GM23338 (cell line): ENCODE results near the gene RASIP1. TPM values are rescaled to one million over a fixed set of nuclear protein-coding genes. Genes with fewer than 3 reads are reported as not detected.

ENCODE experiments used
- ATAC-seq: fragments of 200-7000 bp; cut with Tn5 transposase; 3 replicates; pipeline ENCODE4 v1.9.1; 2020
- DNase-seq: peaks from one replicate; pipeline ENCODE4 v3.0.0-alpha.2; 2015; ENCODE audit warnings: low spot score
- H2AFZ ChIP-seq: fragments of 200-600 bp; sonication (generic); 2 replicates; pipeline ENCODE4 v1.8.0; 2016; ENCODE audit warnings: antibody characterized with exemption, mild to moderate bottlenecking, moderate library complexity
- H3F3A ChIP-seq: fragments of 200-600 bp; sonication (generic); replicated peaks from 2 replicates; pipeline ENCODE4 v1.8.0; 2017; ENCODE audit warnings: antibody characterized with exemption, mixed run types, low read depth
- H3K27ac ChIP-seq: fragments of 200-600 bp; sonication (generic); 2 replicates; pipeline ENCODE4 v1.6.1; 2016; ENCODE audit warnings: low read depth
- H3K27me3 ChIP-seq: fragments of 200-600 bp; sonication (generic); 2 replicates; pipeline ENCODE4 v1.8.0; 2016; ENCODE audit warnings: mild to moderate bottlenecking, mixed run types, moderate library complexity; ENCODE audit not compliant: insufficient read depth
- H3K36me3 ChIP-seq: fragments of 200-600 bp; sonication (generic); 2 replicates; pipeline ENCODE4 v1.8.0; 2016; ENCODE audit warnings: mild to moderate bottlenecking; ENCODE audit not compliant: insufficient read depth
- H3K4me1 ChIP-seq: fragments of 200-600 bp; sonication (generic); 2 replicates; pipeline ENCODE4 v1.8.0; 2016; ENCODE audit warnings: mild to moderate bottlenecking, moderate library complexity; ENCODE audit not compliant: insufficient read depth
- H3K4me2 ChIP-seq: fragments of 200-600 bp; sonication (generic); 2 replicates; pipeline ENCODE4 v1.7.1; 2017; ENCODE audit warnings: mixed run types
- H3K4me3 ChIP-seq: fragments of 200-600 bp; sonication (generic); 2 replicates; pipeline ENCODE4 v1.6.1; 2016; ENCODE audit warnings: mixed run types
- H3K79me2 ChIP-seq: fragments of 200-600 bp; sonication (generic); replicated peaks from 2 replicates; pipeline ENCODE4 v1.8.0; 2017; ENCODE audit warnings: mild to moderate bottlenecking; ENCODE audit not compliant: insufficient read depth
- H3K9me2 ChIP-seq: fragments of 200-600 bp; sonication (generic); 2 replicates; pipeline ENCODE4 v1.8.0; 2017; ENCODE audit not compliant: insufficient read depth
- H4K20me1 ChIP-seq: fragments of 200-600 bp; sonication (generic); replicated peaks from 2 replicates; pipeline ENCODE4 v1.8.0; 2017; ENCODE audit warnings: mild to moderate bottlenecking; ENCODE audit not compliant: insufficient read depth
- H3K27ac Mint-ChIP-seq: 2 replicates; pipeline ENCODE4 v1.8.0; 2020; ENCODE audit warnings: inconsistent platforms, mild to moderate bottlenecking, moderate library complexity, mixed read lengths
- H3K27me3 Mint-ChIP-seq: 3 replicates; pipeline ENCODE4 v1.8.0; 2022; ENCODE audit warnings: low read depth, mild to moderate bottlenecking, moderate library complexity, mixed read lengths, inconsistent platforms; ENCODE audit not compliant: insufficient read depth, poor library complexity
- H3K36me3 Mint-ChIP-seq: 3 replicates; pipeline ENCODE4 v1.8.0; 2021; ENCODE audit warnings: low read depth, mild to moderate bottlenecking, inconsistent platforms, moderate library complexity, mixed read lengths
- H3K4me1 Mint-ChIP-seq: 3 replicates; pipeline ENCODE4 v1.8.0; 2020; ENCODE audit warnings: mild to moderate bottlenecking, inconsistent platforms, mixed read lengths
- H3K4me3 Mint-ChIP-seq: 3 replicates; pipeline ENCODE4 v1.8.0; 2021; ENCODE audit warnings: moderate library complexity, mild to moderate bottlenecking, inconsistent platforms, mixed read lengths
- H3K9me3 Mint-ChIP-seq: 3 replicates; pipeline ENCODE4 v1.8.0; 2020; ENCODE audit warnings: moderate library complexity, mild to moderate bottlenecking, inconsistent platforms, mixed read lengths
- CTCF ChIP-seq, 2 experiments: fragments of 200-600 bp in 1 of 2; sonication (generic) in 1 of 2; conservative IDR thresholded peaks; 2 replicates each; pipeline versions ENCODE4 v1.5.1 to v1.6.1; 2016 to 2017; ENCODE audit warnings: antibody characterized with exemption in 2 of 2, low read depth in 2 of 2, mild to moderate bottlenecking in 2 of 2, moderate library complexity in 1 of 2
- ETS1 ChIP-seq: IDR thresholded peaks from 2 replicates; pipeline ENCODE4 v1.6.1; 2016; ENCODE audit warnings: antibody characterized with exemption
- EZH2 ChIP-seq: fragments of 200-600 bp; sonication (generic); IDR thresholded peaks from one replicate; pipeline ENCODE4 v1.8.0; 2017; ENCODE audit warnings: antibody characterized with exemption, mild to moderate bottlenecking, low read depth; ENCODE audit not compliant: unreplicated experiment
- EZH2phosphoT487 ChIP-seq: fragments of 200-600 bp; sonication (generic); IDR thresholded peaks from one replicate; pipeline ENCODE4 v1.8.1; 2018; ENCODE audit warnings: antibody characterized with exemption; ENCODE audit not compliant: unreplicated experiment
- JUNB ChIP-seq: IDR thresholded peaks from one replicate; pipeline ENCODE4 v1.6.1; 2016; ENCODE audit warnings: antibody characterized with exemption; ENCODE audit not compliant: unreplicated experiment
- NANOG ChIP-seq: IDR thresholded peaks from 2 replicates; pipeline ENCODE4 v1.6.1; 2016; ENCODE audit warnings: antibody characterized with exemption, borderline replicate concordance
- POLR2AphosphoS5 ChIP-seq: IDR thresholded peaks from 2 replicates; pipeline ENCODE4 v1.6.1; 2016; ENCODE audit warnings: antibody characterized with exemption, low read depth
- REST ChIP-seq: IDR thresholded peaks from one replicate; pipeline ENCODE4 v1.6.1; 2018; ENCODE audit warnings: antibody characterized with exemption; ENCODE audit not compliant: unreplicated experiment
- ZNF114 ChIP-seq: fragments of 250-450 bp; sonication (Bioruptor Pico); IDR thresholded peaks from 2 replicates; pipeline ENCODE4 v1.5.0; 2020; ENCODE audit warnings: mild to moderate bottlenecking, moderate library complexity
- ZNF331 ChIP-seq: fragments of 250-450 bp; sonication (Bioruptor Pico); IDR thresholded peaks from 2 replicates; pipeline ENCODE4 v1.5.0; 2020; ENCODE audit warnings: low read depth, mild to moderate bottlenecking, moderate library complexity
- ZNF462 ChIP-seq: fragments of 250-450 bp; sonication (Bioruptor Pico); IDR thresholded peaks from 2 replicates; pipeline ENCODE4 v1.5.0; 2020; ENCODE audit warnings: mild to moderate bottlenecking, moderate library complexity
- polyA plus RNA-seq: library from polyadenylated mRNA; unstranded; fragments of >200 nt; fragmentation: Nextera tagmentation; extraction: Ambion mirVana; gene quantifications from 2 replicates; pipeline ENCODE4 v1.2.1, GENCODE V29; 2016
- total RNA-seq: library from RNA; depleted of rRNA; stranded (reverse); fragments of >200 nt; shearing (Covaris generic); gene quantifications from 2 replicates; pipeline ENCODE4 v1.2.3, GENCODE V29; 2014

Gene RASIP1
- total and polyA plus RNA-seq, 2 experiments from 2014 or later: 9.2 to 14.8 TPM

GRCh38 chr19:48705431-48705830, 35.0 kb downstream of the RASIP1 start:
- no peaks in the 10 kb centered on the region for H3K9me2 ChIP-seq
- H3K4me3 ChIP-seq: no peak overlapping the region
- ATAC-seq (no peak), DNase-seq (no peak)
- H3K27me3 ChIP-seq: no peaks in the 10 kb centered on the region
- Mint-ChIP-seq H3K9me3 (peaks cover 11% of the 10 kb centered on the region), H3K27ac (no peak overlapping the region), H3K36me3 (peaks cover 36% of the 10 kb centered on the region), H3K27me3 (peaks cover 11% of the 10 kb centered on the region), H3K4me1 (peaks cover 9% of the 10 kb centered on the region), H3K4me3 (no peak overlapping the region)
- H2AFZ ChIP-seq: no peak overlapping the region
- no peaks in the 10 kb centered on the region for H4K20me1 ChIP-seq
- H3K79me2 ChIP-seq: no peaks in the 10 kb centered on the region
- H3K4me2 ChIP-seq: no peak overlapping the region
- peaks cover 7% of the 10 kb centered on the region; the same call in 1 of the 2 replicates for H3K4me1 ChIP-seq
- H3K27ac ChIP-seq: no peak overlapping the region
- no peaks in the 10 kb centered on the region for H3K36me3 ChIP-seq
- H3F3A ChIP-seq: 0 out of 2 replicates have a peak, but pooled peaks cover 4% of the 10 kb centered on the region
- TF ChIP-seq CTCF (conservative IDR thresholded peaks at IDR 0.05; ENCODE audit: low read depth in 2 of 2): no peak
- TF ChIP-seq JUNB: no peak
- TF ChIP-seq EZH2phosphoT487: no peak
- no peak for TF ChIP-seq ZNF331
- TF ChIP-seq EZH2: no peak
- no peak for TF ChIP-seq ZNF114 (CRISPR knock-in tag)
- TF ChIP-seq ZNF462 (CRISPR knock-in tag): no peak
- no peak for TF ChIP-seq REST
- no peak for TF ChIP-seq POLR2AphosphoS5
- no peak for TF ChIP-seq NANOG
- no peak for TF ChIP-seq ETS1
